GM23338 (cell line): Measurements from ENCODE around the gene FIBP. TPM values are rescaled to one million over a fixed set of nuclear protein-coding genes. Genes with fewer than 3 reads are reported as not detected.

Source experiments
- ATAC-seq: fragments of 200-7000 bp; cut with Tn5 transposase; 3 replicates; pipeline ENCODE4 v1.9.1; 2020
- DNase-seq: peaks from one replicate; pipeline ENCODE4 v3.0.0-alpha.2; 2015; ENCODE audit warnings: low spot score
- H2AFZ ChIP-seq: fragments of 200-600 bp; sonication (generic); 2 replicates; pipeline ENCODE4 v1.8.0; 2016; ENCODE audit warnings: antibody characterized with exemption, mild to moderate bottlenecking, moderate library complexity
- H3F3A ChIP-seq: fragments of 200-600 bp; sonication (generic); replicated peaks from 2 replicates; pipeline ENCODE4 v1.8.0; 2017; ENCODE audit warnings: antibody characterized with exemption, mixed run types, low read depth
- H3K27ac ChIP-seq: fragments of 200-600 bp; sonication (generic); 2 replicates; pipeline ENCODE4 v1.6.1; 2016; ENCODE audit warnings: low read depth
- H3K27me3 ChIP-seq: fragments of 200-600 bp; sonication (generic); 2 replicates; pipeline ENCODE4 v1.8.0; 2016; ENCODE audit warnings: mild to moderate bottlenecking, mixed run types, moderate library complexity; ENCODE audit not compliant: insufficient read depth
- H3K36me3 ChIP-seq: fragments of 200-600 bp; sonication (generic); 2 replicates; pipeline ENCODE4 v1.8.0; 2016; ENCODE audit warnings: mild to moderate bottlenecking; ENCODE audit not compliant: insufficient read depth
- H3K4me1 ChIP-seq: fragments of 200-600 bp; sonication (generic); 2 replicates; pipeline ENCODE4 v1.8.0; 2016; ENCODE audit warnings: mild to moderate bottlenecking, moderate library complexity; ENCODE audit not compliant: insufficient read depth
- H3K4me2 ChIP-seq: fragments of 200-600 bp; sonication (generic); 2 replicates; pipeline ENCODE4 v1.7.1; 2017; ENCODE audit warnings: mixed run types
- H3K4me3 ChIP-seq: fragments of 200-600 bp; sonication (generic); 2 replicates; pipeline ENCODE4 v1.6.1; 2016; ENCODE audit warnings: mixed run types
- H3K79me2 ChIP-seq: fragments of 200-600 bp; sonication (generic); replicated peaks from 2 replicates; pipeline ENCODE4 v1.8.0; 2017; ENCODE audit warnings: mild to moderate bottlenecking; ENCODE audit not compliant: insufficient read depth
- H3K9me2 ChIP-seq: fragments of 200-600 bp; sonication (generic); 2 replicates; pipeline ENCODE4 v1.8.0; 2017; ENCODE audit not compliant: insufficient read depth
- H4K20me1 ChIP-seq: fragments of 200-600 bp; sonication (generic); replicated peaks from 2 replicates; pipeline ENCODE4 v1.8.0; 2017; ENCODE audit warnings: mild to moderate bottlenecking; ENCODE audit not compliant: insufficient read depth
- H3K27ac Mint-ChIP-seq: 2 replicates; pipeline ENCODE4 v1.8.0; 2020; ENCODE audit warnings: inconsistent platforms, mild to moderate bottlenecking, moderate library complexity, mixed read lengths
- H3K27me3 Mint-ChIP-seq: 3 replicates; pipeline ENCODE4 v1.8.0; 2022; ENCODE audit warnings: low read depth, mild to moderate bottlenecking, moderate library complexity, mixed read lengths, inconsistent platforms; ENCODE audit not compliant: insufficient read depth, poor library complexity
- H3K36me3 Mint-ChIP-seq: 3 replicates; pipeline ENCODE4 v1.8.0; 2021; ENCODE audit warnings: low read depth, mild to moderate bottlenecking, inconsistent platforms, moderate library complexity, mixed read lengths
- H3K4me1 Mint-ChIP-seq: 3 replicates; pipeline ENCODE4 v1.8.0; 2020; ENCODE audit warnings: mild to moderate bottlenecking, inconsistent platforms, mixed read lengths
- H3K4me3 Mint-ChIP-seq: 3 replicates; pipeline ENCODE4 v1.8.0; 2021; ENCODE audit warnings: moderate library complexity, mild to moderate bottlenecking, inconsistent platforms, mixed read lengths
- H3K9me3 Mint-ChIP-seq: 3 replicates; pipeline ENCODE4 v1.8.0; 2020; ENCODE audit warnings: moderate library complexity, mild to moderate bottlenecking, inconsistent platforms, mixed read lengths
- CREB1 ChIP-seq: fragments of 250-450 bp; sonication (Bioruptor Pico); IDR thresholded peaks from 2 replicates; pipeline ENCODE4 v1.5.0; 2020; ENCODE audit warnings: low read depth, mild to moderate bottlenecking, moderate library complexity
- CTCF ChIP-seq, 2 experiments: fragments of 200-600 bp in 1 of 2; sonication (generic) in 1 of 2; conservative IDR thresholded peaks; 2 replicates each; pipeline versions ENCODE4 v1.5.1 to v1.6.1; 2016 to 2017; ENCODE audit warnings: antibody characterized with exemption in 2 of 2, low read depth in 2 of 2, mild to moderate bottlenecking in 2 of 2, moderate library complexity in 1 of 2
- ETS1 ChIP-seq: IDR thresholded peaks from 2 replicates; pipeline ENCODE4 v1.6.1; 2016; ENCODE audit warnings: antibody characterized with exemption
- EZH2 ChIP-seq: fragments of 200-600 bp; sonication (generic); IDR thresholded peaks from one replicate; pipeline ENCODE4 v1.8.0; 2017; ENCODE audit warnings: antibody characterized with exemption, mild to moderate bottlenecking, low read depth; ENCODE audit not compliant: unreplicated experiment
- EZH2phosphoT487 ChIP-seq: fragments of 200-600 bp; sonication (generic); IDR thresholded peaks from one replicate; pipeline ENCODE4 v1.8.1; 2018; ENCODE audit warnings: antibody characterized with exemption; ENCODE audit not compliant: unreplicated experiment
- JUNB ChIP-seq: IDR thresholded peaks from one replicate; pipeline ENCODE4 v1.6.1; 2016; ENCODE audit warnings: antibody characterized with exemption; ENCODE audit not compliant: unreplicated experiment
- NANOG ChIP-seq: IDR thresholded peaks from 2 replicates; pipeline ENCODE4 v1.6.1; 2016; ENCODE audit warnings: antibody characterized with exemption, borderline replicate concordance
- REST ChIP-seq: IDR thresholded peaks from one replicate; pipeline ENCODE4 v1.6.1; 2018; ENCODE audit warnings: antibody characterized with exemption; ENCODE audit not compliant: unreplicated experiment
- STAT1 ChIP-seq: IDR thresholded peaks from one replicate; pipeline ENCODE4 v1.6.1; 2016; ENCODE audit warnings: antibody characterized with exemption; ENCODE audit not compliant: unreplicated experiment
- ZNF114 ChIP-seq: fragments of 250-450 bp; sonication (Bioruptor Pico); IDR thresholded peaks from 2 replicates; pipeline ENCODE4 v1.5.0; 2020; ENCODE audit warnings: mild to moderate bottlenecking, moderate library complexity
- ZNF331 ChIP-seq: fragments of 250-450 bp; sonication (Bioruptor Pico); IDR thresholded peaks from 2 replicates; pipeline ENCODE4 v1.5.0; 2020; ENCODE audit warnings: low read depth, mild to moderate bottlenecking, moderate library complexity
- ZNF462 ChIP-seq: fragments of 250-450 bp; sonication (Bioruptor Pico); IDR thresholded peaks from 2 replicates; pipeline ENCODE4 v1.5.0; 2020; ENCODE audit warnings: mild to moderate bottlenecking, moderate library complexity
- polyA plus RNA-seq: library from polyadenylated mRNA; unstranded; fragments of >200 nt; fragmentation: Nextera tagmentation; extraction: Ambion mirVana; gene quantifications from 2 replicates; pipeline ENCODE4 v1.2.1, GENCODE V29; 2016
- total RNA-seq: library from RNA; depleted of rRNA; stranded (reverse); fragments of >200 nt; shearing (Covaris generic); gene quantifications from 2 replicates; pipeline ENCODE4 v1.2.3, GENCODE V29; 2014

FIBP gene
- total and polyA plus RNA-seq, 2 experiments from 2014 or later, result 79.0 to 102 TPM

GRCh38 chr11:65912845-65913244, 24.6 kb upstream of the FIBP start:
- TF ChIP-seq ZNF462 (CRISPR knock-in tag), result no peak
- no peak for TF ChIP-seq CTCF (conservative IDR thresholded peaks at IDR 0.05; ENCODE audit: low read depth in 2 of 2)
- no peak for TF ChIP-seq STAT1
- TF ChIP-seq EZH2phosphoT487, result no peak
- no peak for TF ChIP-seq CREB1
- TF ChIP-seq REST, result no peak
- TF ChIP-seq ZNF331 (CRISPR knock-in tag), result no peak
- TF ChIP-seq EZH2, result no peak
- no peak for TF ChIP-seq ETS1
- TF ChIP-seq ZNF114 (CRISPR knock-in tag), result no peak
- no peak for TF ChIP-seq NANOG
- no peak for TF ChIP-seq JUNB
- H3K79me2 ChIP-seq, result peaks cover 1% of the 10 kb centered on the region
- no peak overlapping the region for H3K27ac ChIP-seq
- H3K9me2 ChIP-seq, result no peaks in the 10 kb centered on the region
- Mint-ChIP-seq H3K4me1 (peaks cover 10% of the 10 kb centered on the region), H3K4me3 (no peak overlapping the region), H3K27ac (no peak overlapping the region), H3K27me3 (peaks cover 24% of the 10 kb centered on the region), H3K36me3 (peaks cover 3% of the 10 kb centered on the region; the same call in 1 of the 3 replicates), H3K9me3 (no peaks in the 10 kb centered on the region)
- H4K20me1 ChIP-seq, result no peaks in the 10 kb centered on the region
- no peak for ATAC-seq
- no peak overlapping the region for H3K4me3 ChIP-seq
- H3F3A ChIP-seq, result 0 out of 2 replicates have a peak, but pooled peaks cover 2% of the 10 kb centered on the region
- H3K36me3 ChIP-seq, result no peaks in the 10 kb centered on the region
- peaks cover 5% of the 10 kb centered on the region for H3K4me1 ChIP-seq
- no peak overlapping the region for H3K4me2 ChIP-seq
- H3K27me3 ChIP-seq, result peaks cover 14% of the 10 kb centered on the region; the same call in 1 of the 2 replicates
- no peak overlapping the region for H2AFZ ChIP-seq
- no peak for DNase-seq
